PC-3 (cell line): ENCODE results near the gene ABCB8. TPM values are rescaled to one million over a fixed set of nuclear protein-coding genes. Genes with fewer than 3 reads are reported as not detected.

ENCODE experiments used
- ATAC-seq: fragments of 200-7000 bp; cut with Tn5 transposase; 2 replicates; pipeline ENCODE4 v1.9.1; 2020; ENCODE audit warnings: mild to moderate bottlenecking, moderate library complexity
- BruUV-seq: library from RNA; stranded (reverse); fragments of 400-500 nt; replicated peaks from 2 replicates; lab custom pipeline; 2021; lab: Mats Ljungman, UMichigan
- CTCF ChIA-PET: fragments of 300-600 bp; sonication (Branson Sonifier 250); formaldehyde crosslinking; loops from one replicate; lab custom pipeline; 2022; ENCODE audit warnings: antibody characterized with exemption; lab: Charles Lee
- POLR2A ChIA-PET: fragments of 300-600 bp; sonication (Branson Sonifier 250); formaldehyde crosslinking; loops from one replicate; lab custom pipeline; 2022; ENCODE audit warnings: antibody characterized with exemption; ENCODE audit not compliant: unreplicated experiment; lab: Charles Lee
- DNase-seq: peaks from one replicate; pipeline ENCODE4 v3.0.0-alpha.2; 2015
- H2AFZ ChIP-seq: fragments of 300-600 bp; sonication (generic); 2 replicates; pipeline ENCODE4 v1.6.0; 2016; ENCODE audit warnings: antibody characterized with exemption, low read length
- H3F3A ChIP-seq: fragments of 300-600 bp; sonication (generic); one replicate; pipeline ENCODE4 v1.6.0; 2017; ENCODE audit warnings: antibody characterized with exemption, low read length, control low read depth, mild to moderate bottlenecking; ENCODE audit not compliant: unreplicated experiment
- H3K27ac ChIP-seq: fragments of 300-600 bp; sonication (generic); 2 replicates; pipeline ENCODE4 v1.5.1; 2016; ENCODE audit warnings: mild to moderate bottlenecking, low read length
- H3K27me3 ChIP-seq: fragments of 300-600 bp; sonication (generic); 2 replicates; pipeline ENCODE4 v1.6.1; 2016; ENCODE audit warnings: low read length, mixed read lengths
- H3K36me3 ChIP-seq: fragments of 300-600 bp; sonication (generic); 2 replicates; pipeline ENCODE4 v1.6.1; 2016; ENCODE audit warnings: low read depth, mixed run types, low read length, mixed read lengths
- H3K4me1 ChIP-seq: fragments of 300-600 bp; sonication (generic); 2 replicates; pipeline ENCODE4 v1.5.1; 2016; ENCODE audit warnings: low read length; ENCODE audit not compliant: insufficient read depth
- H3K4me2 ChIP-seq: fragments of 300-600 bp; sonication (generic); 2 replicates; pipeline ENCODE4 v1.6.0; 2016; ENCODE audit warnings: low read length
- H3K4me3 ChIP-seq: fragments of 300-600 bp; sonication (generic); 2 replicates; pipeline ENCODE4 v1.5.1; 2016; ENCODE audit warnings: mild to moderate bottlenecking, low read length, mixed read lengths
- H3K79me2 ChIP-seq: fragments of 300-600 bp; sonication (generic); 2 replicates; pipeline ENCODE4 v1.6.1; 2017; ENCODE audit warnings: low read length, mixed read lengths
- H3K9ac ChIP-seq: fragments of 300-600 bp; sonication (generic); 2 replicates; pipeline ENCODE4 v1.6.0; 2016; ENCODE audit warnings: mild to moderate bottlenecking, low read length
- H3K9me2 ChIP-seq: fragments of 300-600 bp; sonication (generic); replicated peaks from 2 replicates; pipeline ENCODE4 v1.6.1; 2016; ENCODE audit warnings: mixed run types, low read length, mixed read lengths
- H3K9me3 ChIP-seq: fragments of 300-600 bp; sonication (generic); 2 replicates; pipeline ENCODE4 v1.6.1; 2016; ENCODE audit warnings: low read length, mixed read lengths
- H4K20me1 ChIP-seq: fragments of 300-600 bp; sonication (generic); 2 replicates; pipeline ENCODE4 v1.6.1; 2016; ENCODE audit warnings: low read length, mixed read lengths
- EZH2 ChIP-seq: fragments of 300-600 bp; sonication (generic); IDR thresholded peaks from one replicate; pipeline ENCODE4 v1.6.1; 2017; ENCODE audit warnings: antibody characterized with exemption, mild to moderate bottlenecking, low read length; ENCODE audit not compliant: unreplicated experiment
- EZH2phosphoT487 ChIP-seq: fragments of 300-600 bp; sonication (generic); IDR thresholded peaks from 2 replicates; pipeline ENCODE4 v1.6.1; 2018; ENCODE audit warnings: mild to moderate bottlenecking, antibody characterized with exemption, low read length, borderline replicate concordance
- intact Hi-C: fragments of 100-400 bp; cut with micrococcal nuclease; formaldehyde crosslinking; loops from 2 replicates; pipeline ENCODE4 v1.9.0; 2023
- total RNA-seq: library from RNA; depleted of rRNA; stranded (reverse); fragments of >200 nt; gene quantifications from 2 replicates; pipeline ENCODE4 v1.2.3, GENCODE V29; 2014
- TF ChIP-seq, protein P1 (sequence below): fragments of 300-600 bp; sonication (generic); conservative IDR thresholded peaks from 2 replicates; pipeline ENCODE4 v1.5.1; 2017; ENCODE audit warnings: antibody characterized with exemption, low read depth, mild to moderate bottlenecking, low read length

ABCB8 gene
- total RNA-seq, 1 experiment from 2014 or later: 58.4 TPM

DNA sequence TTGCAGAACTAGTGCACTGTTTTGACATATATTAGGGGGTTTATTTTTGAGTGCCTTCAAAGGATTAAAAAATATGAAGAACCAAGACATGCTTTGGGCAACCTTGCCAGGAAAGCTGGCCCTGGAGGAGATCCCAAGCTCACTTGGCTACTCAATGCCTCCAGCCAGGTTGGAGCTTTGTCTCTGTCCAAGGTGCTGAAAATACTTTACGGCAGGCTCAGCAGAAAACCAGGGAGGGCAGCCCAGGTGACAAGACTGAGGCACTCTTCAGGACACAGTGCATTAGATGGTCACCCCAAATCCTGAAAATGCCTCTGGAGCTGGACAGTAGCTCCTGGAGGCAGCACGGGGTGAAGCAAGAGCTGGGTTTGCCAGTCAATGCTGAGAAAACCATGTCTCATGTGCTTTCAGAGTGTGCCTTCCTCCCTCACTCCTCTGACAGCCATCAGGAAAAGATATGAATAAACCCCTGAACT, 44.3 kb upstream of the ABCB8 start:
- ATAC-seq (no peak), DNase-seq (peak; percentile 65)
- no peaks in the 10 kb centered on the region for H3K79me2 ChIP-seq
- H2AFZ ChIP-seq: no peak overlapping the region
- peaks cover 23% of the 10 kb centered on the region for H3K27me3 ChIP-seq
- H3K4me1 ChIP-seq: no peaks in the 10 kb centered on the region
- H3F3A ChIP-seq: no peaks in the 10 kb centered on the region
- no peak overlapping the region for H3K9ac ChIP-seq
- TF ChIP-seq, protein P1, sequence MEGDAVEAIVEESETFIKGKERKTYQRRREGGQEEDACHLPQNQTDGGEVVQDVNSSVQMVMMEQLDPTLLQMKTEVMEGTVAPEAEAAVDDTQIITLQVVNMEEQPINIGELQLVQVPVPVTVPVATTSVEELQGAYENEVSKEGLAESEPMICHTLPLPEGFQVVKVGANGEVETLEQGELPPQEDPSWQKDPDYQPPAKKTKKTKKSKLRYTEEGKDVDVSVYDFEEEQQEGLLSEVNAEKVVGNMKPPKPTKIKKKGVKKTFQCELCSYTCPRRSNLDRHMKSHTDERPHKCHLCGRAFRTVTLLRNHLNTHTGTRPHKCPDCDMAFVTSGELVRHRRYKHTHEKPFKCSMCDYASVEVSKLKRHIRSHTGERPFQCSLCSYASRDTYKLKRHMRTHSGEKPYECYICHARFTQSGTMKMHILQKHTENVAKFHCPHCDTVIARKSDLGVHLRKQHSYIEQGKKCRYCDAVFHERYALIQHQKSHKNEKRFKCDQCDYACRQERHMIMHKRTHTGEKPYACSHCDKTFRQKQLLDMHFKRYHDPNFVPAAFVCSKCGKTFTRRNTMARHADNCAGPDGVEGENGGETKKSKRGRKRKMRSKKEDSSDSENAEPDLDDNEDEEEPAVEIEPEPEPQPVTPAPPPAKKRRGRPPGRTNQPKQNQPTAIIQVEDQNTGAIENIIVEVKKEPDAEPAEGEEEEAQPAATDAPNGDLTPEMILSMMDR: no peak
- TF ChIP-seq EZH2 (no peak), EZH2phosphoT487 (no peak)
- H3K4me2 ChIP-seq: no peak overlapping the region
- H3K27ac ChIP-seq: no peak overlapping the region
- ChIA-PET POLR2A (no interaction called here), CTCF (interaction anchor here (1.6 kb wide), 1 partner anchor 86 kb away, joined by 6 read pairs; no protein-coding TSS in a partner anchor)
- no peaks in the 10 kb centered on the region for H3K9me2 ChIP-seq
- intact Hi-C loops: no loop called here
- no peaks in the 10 kb centered on the region for H3K9me3 ChIP-seq
- H3K4me3 ChIP-seq: no peak overlapping the region
- H4K20me1 ChIP-seq: no peaks in the 10 kb centered on the region
- no TSS peak for BruUV-seq
- no peaks in the 10 kb centered on the region for H3K36me3 ChIP-seq

DNA sequence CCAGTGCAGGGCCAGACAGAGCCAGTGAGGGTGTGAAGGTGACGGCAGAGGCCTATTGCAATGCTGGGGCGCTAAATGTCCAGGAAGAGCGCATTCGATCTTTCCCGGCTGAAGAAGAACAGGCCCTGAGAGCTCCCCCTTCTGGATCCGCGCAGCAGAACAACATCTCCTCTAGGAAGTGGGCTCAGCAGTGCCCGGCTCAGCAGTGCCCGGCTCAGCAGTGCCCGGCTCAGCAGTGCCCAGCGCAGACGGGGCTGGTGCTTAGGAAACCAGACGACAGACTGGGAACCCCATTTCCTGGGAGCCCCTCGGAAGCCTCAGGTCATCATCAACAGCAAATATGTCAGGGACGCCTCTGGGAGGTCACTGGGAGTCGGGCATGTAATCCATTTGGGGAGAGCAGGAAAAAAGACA, 42.1 kb upstream of the ABCB8 start:
- H3K4me2 ChIP-seq: no peak overlapping the region
- no peaks in the 10 kb centered on the region for H4K20me1 ChIP-seq
- H3K4me3 ChIP-seq: no peak overlapping the region
- H3F3A ChIP-seq: no peaks in the 10 kb centered on the region
- H3K4me1 ChIP-seq: peaks cover 2% of the 10 kb centered on the region
- 0 out of 2 replicates have a peak, but pooled peaks cover 6% of the 10 kb centered on the region for H3K9me3 ChIP-seq
- H3K27ac ChIP-seq: no peak overlapping the region
- peaks cover 12% of the 10 kb centered on the region for H3K27me3 ChIP-seq
- no peaks in the 10 kb centered on the region for H3K9me2 ChIP-seq
- TF ChIP-seq, protein P1: peak; percentile 65
- TF ChIP-seq EZH2phosphoT487: no peak
- intact Hi-C loops: loop anchor here (2.0 to 5.0 kb wide), 2 partner anchors 87 to 209 kb away; no protein-coding TSS in a partner anchor
- ChIA-PET CTCF (interaction anchor here (0.6 to 1.2 kb wide), 4 partner anchors 16 to 127 kb away, joined by 3 to 10 read pairs (median 4); no protein-coding TSS in a partner anchor), POLR2A (no interaction called here)
- DNase-seq (peak; percentile 64), ATAC-seq (peak; percentile 66)
- H3K36me3 ChIP-seq: no peaks in the 10 kb centered on the region
- BruUV-seq: no TSS peak
- no peaks in the 10 kb centered on the region for H3K79me2 ChIP-seq
- no peak overlapping the region for H3K9ac ChIP-seq
- H2AFZ ChIP-seq: no peak overlapping the region

DNA sequence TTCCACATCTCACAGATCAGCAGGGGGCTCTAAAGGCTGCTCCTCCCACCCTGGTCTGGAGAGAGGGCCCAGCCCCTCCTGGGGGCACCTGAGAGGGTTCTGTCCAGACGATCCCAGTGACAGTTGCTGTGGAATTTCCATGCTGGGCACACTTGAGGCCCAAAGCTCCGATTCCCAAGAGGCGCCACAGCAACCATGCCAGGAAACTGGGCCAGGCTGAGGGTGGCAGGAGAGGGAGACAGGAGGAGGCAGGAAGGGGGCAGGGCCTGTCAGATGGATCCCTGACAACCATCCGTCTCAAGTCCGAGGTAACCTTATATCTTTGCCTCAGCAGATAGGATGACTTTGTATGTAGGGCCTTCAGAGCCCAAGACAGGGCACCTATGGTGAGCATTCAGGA, 41.7 kb upstream of the ABCB8 start:
- Histone ChIP-seq H3K27ac (no peak overlapping the region), H3K9me3 (0 out of 2 replicates have a peak, but pooled peaks cover 6% of the 10 kb centered on the region), H3K9me2 (no peaks in the 10 kb centered on the region), H3K9ac (no peak overlapping the region), H3F3A (no peaks in the 10 kb centered on the region), H3K36me3 (no peaks in the 10 kb centered on the region), H4K20me1 (no peaks in the 10 kb centered on the region), H3K4me3 (no peak overlapping the region), H3K4me1 (peaks cover 6% of the 10 kb centered on the region), H3K4me2 (no peak overlapping the region), H3K79me2 (no peaks in the 10 kb centered on the region), H2AFZ (no peak overlapping the region), H3K27me3 (0 out of 2 replicates have a peak, but pooled peaks cover 8% of the 10 kb centered on the region)
- ATAC-seq (no peak), DNase-seq (no peak)
- TF ChIP-seq EZH2: no peak
- TF ChIP-seq, protein P1: no peak
- no peak for TF ChIP-seq EZH2phosphoT487
- POLR2A ChIA-PET: no interaction called here
- CTCF ChIA-PET: interaction anchor here (0.6 to 1.2 kb wide), 3 partner anchors 24 to 127 kb away, joined by 3 to 10 read pairs (median 3); partner anchors contain the start of gene ABCB8
- intact Hi-C loops: loop anchor here (2.0 to 5.0 kb wide), 2 partner anchors 88 to 209 kb away; no protein-coding TSS in a partner anchor
- no TSS peak for BruUV-seq
